Measurements from ENCODE around the gene STRAP. TPM values are rescaled to one million over a fixed set of nuclear protein-coding genes. Genes with fewer than 3 reads are reported as not detected.
"Not testable (repeated sequence)": the region's sequence is repeated elsewhere in the genome, so short reads cannot be mapped to it uniquely, and the experiment has no call there.

Gene STRAP
- total RNA-seq, 1 experiment from 2014 or later, result 205 TPM

DNA sequence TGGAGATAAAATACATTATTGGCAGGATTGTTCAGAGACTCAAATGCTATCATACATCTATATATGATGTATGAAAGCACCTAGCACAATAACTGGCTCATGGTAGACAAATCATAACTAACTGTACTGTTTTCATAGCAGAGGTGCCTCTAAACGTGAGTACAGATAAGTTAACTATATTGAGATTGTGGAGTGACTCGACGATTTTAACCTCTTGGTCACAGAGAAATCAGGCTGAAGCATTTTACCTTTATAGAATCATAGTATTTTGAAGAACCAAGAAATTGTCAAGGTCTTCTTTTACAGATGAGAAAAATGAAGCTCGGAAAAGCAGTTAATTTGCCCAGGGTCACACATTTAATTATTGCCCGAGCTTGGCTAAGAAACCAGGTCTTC, 28.3 kb downstream of the STRAP start:
- DNase-seq, result no peak
- ChIA-PET CTCF (no interaction called here), POLR2A (ENCODE audit: unreplicated experiment) (interaction anchor here (0.6 kb wide), 4 partner anchors 25 to 1527 kb away, joined by 4 to 8 read pairs (median 4); no protein-coding TSS in a partner anchor)
- Histone ChIP-seq H3K36me3 (ENCODE audit: low read depth) (no peaks in the 10 kb centered on the region), H3K4me1 (replicated peaks; ENCODE audit: insufficient read depth) (peaks cover 17% of the 10 kb centered on the region), H3F3A (ENCODE audit: insufficient read depth, low read depth) (peaks cover 5% of the 10 kb centered on the region; the same call in 1 of the 2 replicates), H3K79me2 (ENCODE audit: low read depth) (peaks cover 9% of the 10 kb centered on the region), H4K20me1 (ENCODE audit: insufficient read depth) (no peaks in the 10 kb centered on the region), H3K4me3 (peak overlapping the region; percentile 80; the same call in 1 of the 2 replicates), H3K9me3 (ENCODE audit: insufficient read depth, low read depth) (no peaks in the 10 kb centered on the region), H3K27me3 (ENCODE audit: insufficient read depth, low read depth) (no peaks in the 10 kb centered on the region), H3K27ac (peak overlapping the region; percentile 82), H3K9me2 (ENCODE audit: insufficient read depth) (no peaks in the 10 kb centered on the region), H3K4me2 (peak overlapping the region; percentile 95), H2AFZ (peak overlapping the region; percentile 88; the same call in 1 of the 2 replicates)
- intact Hi-C loops (cut with micrococcal nuclease; ENCODE audit: unreplicated experiment), result loop anchor here (2.0 to 10.0 kb wide), 2 partner anchors 68 to 444 kb away; no protein-coding TSS in a partner anchor
- BruUV-seq (replicated peaks), result no TSS peak
- TF ChIP-seq EZH2 (IDR thresholded peaks at IDR 0.05; ENCODE audit: low read depth), result no peak
- TF ChIP-seq, protein P1, sequence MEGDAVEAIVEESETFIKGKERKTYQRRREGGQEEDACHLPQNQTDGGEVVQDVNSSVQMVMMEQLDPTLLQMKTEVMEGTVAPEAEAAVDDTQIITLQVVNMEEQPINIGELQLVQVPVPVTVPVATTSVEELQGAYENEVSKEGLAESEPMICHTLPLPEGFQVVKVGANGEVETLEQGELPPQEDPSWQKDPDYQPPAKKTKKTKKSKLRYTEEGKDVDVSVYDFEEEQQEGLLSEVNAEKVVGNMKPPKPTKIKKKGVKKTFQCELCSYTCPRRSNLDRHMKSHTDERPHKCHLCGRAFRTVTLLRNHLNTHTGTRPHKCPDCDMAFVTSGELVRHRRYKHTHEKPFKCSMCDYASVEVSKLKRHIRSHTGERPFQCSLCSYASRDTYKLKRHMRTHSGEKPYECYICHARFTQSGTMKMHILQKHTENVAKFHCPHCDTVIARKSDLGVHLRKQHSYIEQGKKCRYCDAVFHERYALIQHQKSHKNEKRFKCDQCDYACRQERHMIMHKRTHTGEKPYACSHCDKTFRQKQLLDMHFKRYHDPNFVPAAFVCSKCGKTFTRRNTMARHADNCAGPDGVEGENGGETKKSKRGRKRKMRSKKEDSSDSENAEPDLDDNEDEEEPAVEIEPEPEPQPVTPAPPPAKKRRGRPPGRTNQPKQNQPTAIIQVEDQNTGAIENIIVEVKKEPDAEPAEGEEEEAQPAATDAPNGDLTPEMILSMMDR (conservative IDR thresholded peaks at IDR 0.05), result no peak

DNA sequence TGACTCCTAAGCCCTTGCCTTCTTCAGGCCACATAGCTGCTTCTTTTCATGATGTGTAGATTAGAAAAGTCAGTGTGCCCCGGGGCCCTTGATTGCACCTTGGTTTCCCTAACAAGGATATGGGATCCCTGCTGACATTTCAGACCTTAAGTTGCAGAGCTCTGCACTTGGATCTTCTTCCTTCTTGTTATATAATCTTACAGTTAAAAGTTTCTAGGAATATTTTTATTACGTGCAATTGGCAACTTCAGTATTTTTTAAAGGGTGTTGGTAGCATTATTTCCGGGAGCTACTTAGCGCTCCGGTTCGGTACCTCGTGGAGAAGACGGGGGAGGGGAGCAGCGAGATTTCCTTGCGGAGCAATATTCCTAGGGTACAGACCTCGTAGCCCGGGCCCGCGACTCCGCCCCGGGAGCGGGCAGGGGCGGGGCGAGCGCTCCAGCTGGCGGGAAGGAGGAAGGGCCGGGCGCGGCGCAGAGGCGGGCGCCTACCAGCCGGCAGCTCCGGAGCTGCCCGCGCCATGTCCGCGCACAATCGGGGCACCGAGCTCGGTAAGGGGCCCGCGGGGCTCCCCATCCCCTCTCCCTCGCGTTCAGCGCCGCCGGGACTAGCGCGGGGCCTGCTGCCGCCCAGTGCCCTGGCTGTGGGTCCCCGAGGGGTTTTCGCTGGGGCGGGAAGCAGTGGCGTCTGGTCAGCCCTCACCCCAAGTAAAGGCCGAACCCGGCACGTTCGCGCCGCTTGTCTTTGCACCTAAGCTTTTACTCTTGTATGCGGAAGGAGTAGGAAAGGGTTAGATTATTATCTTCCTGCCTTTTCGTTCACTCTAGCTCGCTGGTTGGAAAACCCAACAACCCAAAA, 28.9 kb downstream of the STRAP start, which contains the start of gene DERA:
Gene DERA (plus strand): TSS at position 469 of the 858 bp plus-strand sequence. CDS start 52 bp downstream, at position 521.
- intact Hi-C loops (cut with micrococcal nuclease; ENCODE audit: unreplicated experiment), result loop anchor here (1.0 to 10.0 kb wide), 3 partner anchors 45 to 444 kb away; no protein-coding TSS in a partner anchor
- Histone ChIP-seq H3K9me2 (ENCODE audit: insufficient read depth) (no peaks in the 10 kb centered on the region), H3K27me3 (ENCODE audit: insufficient read depth, low read depth) (no peaks in the 10 kb centered on the region), H2AFZ (peak within 1 kb of the TSS; percentile 88), H3K4me2 (peak within 1 kb of the TSS; percentile 95), H3K79me2 (ENCODE audit: low read depth) (peaks cover 9% of the 10 kb centered on the region), H3F3A (ENCODE audit: insufficient read depth, low read depth) (peaks cover 5% of the 10 kb centered on the region; the same call in 1 of the 2 replicates), H3K27ac (peak within 1 kb of the TSS; percentile 82), H3K9me3 (ENCODE audit: insufficient read depth, low read depth) (no peaks in the 10 kb centered on the region), H3K4me1 (replicated peaks; ENCODE audit: insufficient read depth) (peaks cover 17% of the 10 kb centered on the region), H3K4me3 (peak within 1 kb of the TSS; percentile 80), H4K20me1 (ENCODE audit: insufficient read depth) (no peaks in the 10 kb centered on the region), H3K36me3 (ENCODE audit: low read depth) (no peaks in the 10 kb centered on the region)
- TF ChIP-seq, protein P1 (conservative IDR thresholded peaks at IDR 0.05), result 0 out of 2 replicates have a peak, but pooled peaks have one; percentile 19
- no peak for TF ChIP-seq EZH2 (IDR thresholded peaks at IDR 0.05; ENCODE audit: low read depth)
- BruUV-seq (replicated peaks), result TSS peak; percentile 65
- CTCF ChIA-PET, result interaction anchor here (0.6 kb wide), 1 partner anchor 324 kb away, joined by 4 read pairs; no protein-coding TSS in a partner anchor
- POLR2A ChIA-PET (ENCODE audit: unreplicated experiment), result interaction anchor here (0.5 to 0.9 kb wide), 10 partner anchors 14 to 1528 kb away, joined by 4 to 12 read pairs (median 7); no protein-coding TSS in a partner anchor
- peak; percentile 64 to 92 for DNase-seq

DNA sequence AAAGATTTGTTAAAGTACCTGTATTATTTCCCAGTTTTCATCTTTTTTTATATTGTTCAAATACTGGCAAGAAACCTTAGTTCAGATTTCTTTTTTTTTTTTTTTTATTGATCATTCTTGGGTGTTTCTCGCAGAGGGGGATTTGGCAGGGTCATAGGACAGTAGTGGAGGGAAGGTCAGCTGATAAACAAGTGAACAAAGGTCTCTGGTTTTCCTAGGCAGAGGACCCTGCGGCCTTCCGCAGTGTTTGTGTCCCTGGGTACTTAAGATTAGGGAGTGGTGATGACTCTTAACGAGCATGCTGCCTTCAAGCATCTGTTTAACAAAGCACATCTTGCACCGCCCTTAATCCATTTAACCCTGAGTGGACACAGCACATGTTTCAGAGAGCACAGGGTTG, 29.7 kb downstream of the STRAP start:
- intact Hi-C loops (cut with micrococcal nuclease; ENCODE audit: unreplicated experiment), result loop anchor here (1.0 to 10.0 kb wide), 3 partner anchors 44 to 443 kb away; no protein-coding TSS in a partner anchor
- TSS peak; percentile 67 for BruUV-seq (replicated peaks)
- DNase-seq, result not testable (repeated sequence)

DNA sequence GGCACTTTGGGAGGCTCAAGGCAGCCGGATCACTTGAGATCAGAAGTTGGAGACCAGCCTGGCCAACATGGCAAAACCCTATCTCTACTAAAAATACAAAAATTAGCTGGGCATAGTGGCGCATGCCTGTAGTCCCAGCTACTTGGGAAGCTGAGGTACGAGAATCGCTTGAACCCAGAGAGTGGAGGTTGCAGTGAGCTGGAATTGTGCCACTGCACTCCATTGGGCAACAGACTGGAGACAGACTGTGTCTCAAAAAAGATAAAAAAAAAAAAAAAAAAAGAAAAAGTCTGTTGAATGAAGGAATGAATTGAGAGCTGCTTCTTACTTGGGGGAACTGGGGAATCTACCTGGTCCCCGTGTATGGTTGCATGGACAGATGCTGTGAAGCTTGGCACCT, 31.9 kb downstream of the STRAP start:
- CTCF ChIA-PET, DNase-seq: not testable (repeated sequence)
- intact Hi-C loops (cut with micrococcal nuclease; ENCODE audit: unreplicated experiment), result loop anchor here (10.0 kb wide), 1 partner anchor 441 kb away; no protein-coding TSS in a partner anchor

More for the DNA sequence above, 29.7 kb downstream of the STRAP start:
- Histone ChIP-seq H3K4me3 (peak overlapping the region; percentile 80), H2AFZ (peak overlapping the region; percentile 88), H3K4me2 (peak overlapping the region; percentile 95), H3K27ac (peak overlapping the region; percentile 82), H3K4me1 (replicated peaks; ENCODE audit: insufficient read depth) (peaks cover 17% of the 10 kb centered on the region)
- not testable (repeated sequence) for H3K36me3 ChIP-seq (ENCODE audit: low read depth); H3F3A ChIP-seq (ENCODE audit: insufficient read depth, low read depth); H4K20me1 ChIP-seq (ENCODE audit: insufficient read depth); H3K79me2 ChIP-seq (ENCODE audit: low read depth); H3K27me3 ChIP-seq (ENCODE audit: insufficient read depth, low read depth); H3K9me2 ChIP-seq (ENCODE audit: insufficient read depth); H3K9me3 ChIP-seq (ENCODE audit: insufficient read depth, low read depth)
- CTCF ChIA-PET, result interaction anchor here (0.6 kb wide), 1 partner anchor 325 kb away, joined by 4 read pairs; no protein-coding TSS in a partner anchor
- POLR2A ChIA-PET (ENCODE audit: unreplicated experiment), result interaction anchor here (0.6 kb wide), 1 partner anchor 15 kb away, joined by 12 read pairs; no protein-coding TSS in a partner anchor

More for the DNA sequence above, 31.9 kb downstream of the STRAP start:
- H3K79me2 ChIP-seq (ENCODE audit: low read depth); H4K20me1 ChIP-seq (ENCODE audit: insufficient read depth); H3K4me2 ChIP-seq; H3K27me3 ChIP-seq (ENCODE audit: insufficient read depth, low read depth); H3K9me2 ChIP-seq (ENCODE audit: insufficient read depth); H3K27ac ChIP-seq; H3K9me3 ChIP-seq (ENCODE audit: insufficient read depth, low read depth); H3F3A ChIP-seq (ENCODE audit: insufficient read depth, low read depth); H3K36me3 ChIP-seq (ENCODE audit: low read depth); H2AFZ ChIP-seq; POLR2A ChIA-PET (ENCODE audit: unreplicated experiment); H3K4me3 ChIP-seq; BruUV-seq (replicated peaks): not testable (repeated sequence)
- peaks cover 17% of the 10 kb centered on the region for H3K4me1 ChIP-seq (replicated peaks; ENCODE audit: insufficient read depth)
